ENCODE data around the gene ADGRL2.

- TF ChIP-seq RCOR1 (IDR thresholded peaks at IDR 0.05; ENCODE audit: insufficient replicate concordance, low read length) (no peak), CTCF (conservative IDR thresholded peaks at IDR 0.05; ENCODE audit: low read depth, low read length) (no peak), POLR2A (IDR thresholded peaks at IDR 0.05; ENCODE audit: low read depth, low read length) (no peak), RAD21 (IDR thresholded peaks at IDR 0.05; ENCODE audit: low read length) (no peak), USF2 (IDR thresholded peaks at IDR 0.05; ENCODE audit: low read depth, low read length) (no peak)
These were observed 136.1 kb downstream of the ADGRL2 start for GRCh38 chr1:81936853-81937252.

Measured in IMR-90 (cell line).